HG03521 (cell line): ENCODE results near the gene SNTG2.
"Not testable (repeated sequence)": the region's sequence is repeated elsewhere in the genome, so short reads cannot be mapped to it uniquely, and the experiment has no call there.

Source experiments
- ATAC-seq: cut with Tn5 transposase; IDR thresholded peaks from one replicate; pipeline ENCODE4 v1.9.1; 2021; ENCODE audit warnings: mild to moderate bottlenecking, moderate library complexity; ENCODE audit not compliant: unreplicated experiment

The SNTG2 gene

GRCh38 chr2:1088192-1088860 is 137.7 kb downstream of the SNTG2 start:
- ATAC-seq, result no peak

GRCh38 chr2:1088940-1089339 is 138.3 kb downstream of the SNTG2 start:
- no peak for ATAC-seq

- no peak for ATAC-seq
Measured at GRCh38 chr2:1091895-1092585, 141.4 kb downstream of the SNTG2 start.

- not testable (repeated sequence) for ATAC-seq
Measured at GRCh38 chr2:1093668-1094067, 143.0 kb downstream of the SNTG2 start.

- ATAC-seq, result no peak
Measured at GRCh38 chr2:1097101-1097500, 146.5 kb downstream of the SNTG2 start.

GRCh38 chr2:1099418-1099817 is 148.8 kb downstream of the SNTG2 start:
- ATAC-seq, result no peak

GRCh38 chr2:1101011-1101782 is 150.5 kb downstream of the SNTG2 start:
- ATAC-seq, result no peak

- ATAC-seq, result no peak
Measured at GRCh38 chr2:1101982-1102590, 151.4 kb downstream of the SNTG2 start.

GRCh38 chr2:1104364-1104763 is 153.7 kb downstream of the SNTG2 start:
- no peak for ATAC-seq

GRCh38 chr2:1106344-1106743 is 155.7 kb downstream of the SNTG2 start:
- not testable (repeated sequence) for ATAC-seq

GRCh38 chr2:1115843-1116539 is 165.3 kb downstream of the SNTG2 start:
- ATAC-seq, result no peak

GRCh38 chr2:1117569-1117968 is 166.9 kb downstream of the SNTG2 start:
- ATAC-seq, result no peak

GRCh38 chr2:1125217-1125616 is 174.6 kb downstream of the SNTG2 start:
- no peak for ATAC-seq

- ATAC-seq, result no peak
Measured at GRCh38 chr2:1125633-1126370, 175.2 kb downstream of the SNTG2 start.

- ATAC-seq, result no peak
Measured at GRCh38 chr2:1129982-1130381, 179.3 kb downstream of the SNTG2 start.

GRCh38 chr2:1130922-1131321 is 180.3 kb downstream of the SNTG2 start:
- ATAC-seq, result no peak

- ATAC-seq, result no peak
Measured at GRCh38 chr2:1132328-1132969, 181.8 kb downstream of the SNTG2 start.

- not testable (repeated sequence) for ATAC-seq
Measured at GRCh38 chr2:1133896-1134295, 183.2 kb downstream of the SNTG2 start.

- no peak for ATAC-seq
Measured at GRCh38 chr2:1134629-1135028, 184.0 kb downstream of the SNTG2 start.

- ATAC-seq, result no peak
Measured at GRCh38 chr2:1136067-1136466, 185.4 kb downstream of the SNTG2 start.
